ENCODE measurements around the gene BIK.
A peak's percentile ranks its signal among the peaks of the same experiment; 100 is the strongest.

Gene BIK

GRCh38 chr22:43106302-43106701 is 4.2 kb upstream of the BIK start:
- Histone ChIP-seq H3K4me1 (ENCODE audit: insufficient read depth, low read length) (peaks cover 18% of the 10 kb centered on the region), H3K27ac (ENCODE audit: low read length) (no peak overlapping the region), H3K36me3 (ENCODE audit: insufficient read depth, low read length) (no peaks in the 10 kb centered on the region), H4K20me1 (ENCODE audit: insufficient read depth, low read length) (no peaks in the 10 kb centered on the region), H3K4me3 (ENCODE audit: low read depth in 1 of 2, low read length in 2 of 2) (no peak overlapping the region), H3K27me3 (ENCODE audit: insufficient read depth, low read length, poor library complexity) (peaks cover 19% of the 10 kb centered on the region), H2AFZ (ENCODE audit: low read depth, low read length) (no peak overlapping the region), H3K4me2 (ENCODE audit: insufficient read depth, low read length) (no peak overlapping the region), H3K9ac (ENCODE audit: low read depth, low read length) (no peak overlapping the region), H3K79me2 (ENCODE audit: insufficient read depth, low read length) (no peaks in the 10 kb centered on the region), H3K9me3 (ENCODE audit: insufficient read depth, low read length, severe bottlenecking) (no peaks in the 10 kb centered on the region)
- DNase-seq (no peak), ATAC-seq (ENCODE audit: insufficient read depth, low read depth) (no peak)
- TF ChIP-seq CTCF (IDR thresholded peaks at IDR 0.05; ENCODE audit: borderline replicate concordance, extremely low read depth, low read length, poor library complexity, severe bottlenecking) (no peak), EZH2 (IDR thresholded peaks at IDR 0.05; ENCODE audit: borderline replicate concordance, low read depth, low read length, severe bottlenecking) (no peak)

GRCh38 chr22:43109511-43109910 is 1.0 kb upstream of the BIK start:
- Histone ChIP-seq H3K9ac (ENCODE audit: low read depth, low read length) (no peak overlapping the region), H3K27me3 (ENCODE audit: insufficient read depth, low read length, poor library complexity) (peaks cover 35% of the 10 kb centered on the region), H3K4me2 (ENCODE audit: insufficient read depth, low read length) (no peak overlapping the region), H3K27ac (ENCODE audit: low read length) (no peak overlapping the region), H3K4me3 (ENCODE audit: low read depth in 1 of 2, low read length in 2 of 2) (no peak overlapping the region), H3K4me1 (ENCODE audit: insufficient read depth, low read length) (peaks cover 10% of the 10 kb centered on the region), H3K9me3 (ENCODE audit: insufficient read depth, low read length, severe bottlenecking) (no peaks in the 10 kb centered on the region), H3K36me3 (ENCODE audit: insufficient read depth, low read length) (no peaks in the 10 kb centered on the region), H2AFZ (ENCODE audit: low read depth, low read length) (no peak overlapping the region), H4K20me1 (ENCODE audit: insufficient read depth, low read length) (peaks cover 10% of the 10 kb centered on the region; the same call in 1 of the 2 replicates), H3K79me2 (ENCODE audit: insufficient read depth, low read length) (no peaks in the 10 kb centered on the region)
- TF ChIP-seq CTCF (IDR thresholded peaks at IDR 0.05; ENCODE audit: borderline replicate concordance, extremely low read depth, low read length, poor library complexity, severe bottlenecking), result no peak
- TF ChIP-seq EZH2 (IDR thresholded peaks at IDR 0.05; ENCODE audit: borderline replicate concordance, low read depth, low read length, severe bottlenecking), result no peak
- DNase-seq, result no peak
- no peak for ATAC-seq (ENCODE audit: insufficient read depth, low read depth)

- H3K9ac ChIP-seq (ENCODE audit: low read depth, low read length), result no peak overlapping the region
- H2AFZ ChIP-seq (ENCODE audit: low read depth, low read length), result no peak overlapping the region
Measured at GRCh38 chr22:43109921-43110443, 568 bp upstream of the BIK start.

More at GRCh38 chr22:43109921-43110443, 568 bp upstream of the BIK start:
- H3K4me2 ChIP-seq (ENCODE audit: insufficient read depth, low read length), result peak overlapping the region; percentile 56; the same call in 1 of the 2 replicates
- H4K20me1 ChIP-seq (ENCODE audit: insufficient read depth, low read length), result peaks cover 10% of the 10 kb centered on the region; the same call in 1 of the 2 replicates
- TF ChIP-seq EZH2 (IDR thresholded peaks at IDR 0.05; ENCODE audit: borderline replicate concordance, low read depth, low read length, severe bottlenecking), result no peak
- TF ChIP-seq CTCF (IDR thresholded peaks at IDR 0.05; ENCODE audit: borderline replicate concordance, extremely low read depth, low read length, poor library complexity, severe bottlenecking), result no peak
- DNase-seq (no peak), ATAC-seq (ENCODE audit: insufficient read depth, low read depth) (no peak)
- H3K4me3 ChIP-seq (ENCODE audit: low read depth in 1 of 2, low read length in 2 of 2), result no peak overlapping the region
- H3K27me3 ChIP-seq (ENCODE audit: insufficient read depth, low read length, poor library complexity), result peaks cover 40% of the 10 kb centered on the region
- H3K79me2 ChIP-seq (ENCODE audit: insufficient read depth, low read length), result no peaks in the 10 kb centered on the region
- H3K27ac ChIP-seq (ENCODE audit: low read length), result no peak overlapping the region
- H3K4me1 ChIP-seq (ENCODE audit: insufficient read depth, low read length), result peaks cover 10% of the 10 kb centered on the region
- H3K36me3 ChIP-seq (ENCODE audit: insufficient read depth, low read length), result no peaks in the 10 kb centered on the region
- no peaks in the 10 kb centered on the region for H3K9me3 ChIP-seq (ENCODE audit: insufficient read depth, low read length, severe bottlenecking)

Data from DND-41 (cell line).